Activated CD4-positive, alpha-beta T cell treated with anti-CD3 and anti-CD28 coated beads, Interleukin-2, amount 50 U/mL, for 16 hours (primary cell): ENCODE results near the gene SRRM5.
"Not testable (repeated sequence)": the region's sequence is repeated elsewhere in the genome, so short reads cannot be mapped to it uniquely, and the experiment has no call there.

Experiments used
- DNase-seq: peaks from one replicate; pipeline ENCODE4 v3.0.0-alpha.2; 2020

The SRRM5 gene

GRCh38 chr19:43639519-43640423 is 27.9 kb downstream of the SRRM5 start, which contains the start of gene CADM4:
TSS of gene CADM4 (minus strand) at chr19:43639850. CDS start at chr19:43639790, 60 bp downstream.
- DNase-seq, result peak; percentile 15

- no peak for DNase-seq
These were observed 28.5 kb downstream of the SRRM5 start for GRCh38 chr19:43640424-43640757.

- no peak for DNase-seq
These were observed 29.4 kb downstream of the SRRM5 start for GRCh38 chr19:43641333-43641732.

- DNase-seq, result no peak
These were observed 30.6 kb downstream of the SRRM5 start for GRCh38 chr19:43642531-43642930.

GRCh38 chr19:43643326-43643725 is 31.4 kb downstream of the SRRM5 start:
- no peak for DNase-seq

GRCh38 chr19:43644181-43644580 is 32.3 kb downstream of the SRRM5 start:
- no peak for DNase-seq

GRCh38 chr19:43648633-43649032 is 36.7 kb downstream of the SRRM5 start:
- DNase-seq, result no peak

- no peak for DNase-seq
These were observed 37.6 kb downstream of the SRRM5 start for GRCh38 chr19:43649514-43649913.

- not testable (repeated sequence) for DNase-seq
These were observed 38.4 kb downstream of the SRRM5 start for GRCh38 chr19:43650276-43650675.

- peak; percentile 51 for DNase-seq
These were observed 40.1 kb downstream of the SRRM5 start for GRCh38 chr19:43651758-43652545.

GRCh38 chr19:43652546-43652874 is 40.6 kb downstream of the SRRM5 start:
- DNase-seq, result no peak

GRCh38 chr19:43656436-43656835 is 44.5 kb downstream of the SRRM5 start:
- no peak for DNase-seq

- DNase-seq, result no peak
These were observed 46.1 kb downstream of the SRRM5 start for GRCh38 chr19:43658001-43658400.

GRCh38 chr19:43658494-43658893 is 46.6 kb downstream of the SRRM5 start:
- DNase-seq, result no peak

- DNase-seq, result no peak
These were observed 48.5 kb downstream of the SRRM5 start for GRCh38 chr19:43660301-43660970.

GRCh38 chr19:43660971-43661360 is 49.1 kb downstream of the SRRM5 start:
- no peak for DNase-seq

GRCh38 chr19:43662487-43662886 is 50.6 kb downstream of the SRRM5 start:
- no peak for DNase-seq

- DNase-seq, result peak; percentile 55
These were observed 52.1 kb downstream of the SRRM5 start for GRCh38 chr19:43664018-43664417.
